ENCODE data around the gene KRTAP20-3.

- no peak for TF ChIP-seq CTCF (IDR thresholded peaks at IDR 0.05)
- no peak for TF ChIP-seq POLR2A (IDR thresholded peaks at IDR 0.05)
These were observed 27.5 kb upstream of the KRTAP20-3 start for GRCh38 chr21:30615199-30615598.
